ENCODE measurements around the gene DSCAML1.

DNA sequence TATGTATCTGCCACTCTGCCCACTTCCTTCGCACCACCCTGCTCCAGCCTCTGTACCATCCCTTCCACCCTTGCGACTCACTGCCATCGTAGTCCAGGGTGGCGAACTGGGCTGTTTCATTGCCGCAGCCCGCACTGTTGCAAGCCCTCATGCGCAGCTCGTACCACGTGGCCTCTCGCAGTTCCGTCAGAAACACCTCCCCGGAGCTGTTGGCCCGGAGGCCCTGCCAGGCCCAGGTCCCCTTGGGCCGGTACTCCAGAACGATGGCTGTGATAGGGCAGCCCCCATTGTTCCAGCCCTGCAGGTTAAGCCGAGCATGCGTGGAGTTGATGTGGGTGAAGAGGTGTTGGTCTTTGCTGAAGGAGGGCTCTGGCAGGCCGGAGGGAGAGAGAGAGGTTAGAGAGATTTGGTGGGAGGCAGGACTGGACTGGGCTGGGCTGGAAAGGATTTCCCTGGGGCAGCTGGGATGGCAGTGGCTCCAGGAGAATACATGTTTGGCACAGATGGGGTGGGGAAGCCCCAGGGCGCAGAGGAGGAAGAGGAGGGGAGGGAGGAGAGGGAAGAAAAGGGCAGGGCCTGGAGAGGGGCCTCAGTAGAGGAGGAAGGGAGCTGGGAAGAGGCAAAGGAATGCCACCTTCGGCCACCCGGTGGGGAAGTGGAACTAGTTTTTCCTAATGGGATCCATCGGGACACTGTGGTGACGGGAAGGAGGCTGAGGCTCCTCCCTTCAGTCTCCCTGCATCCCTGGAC is 359.8 kb downstream of the DSCAML1 start:
- TF ChIP-seq HDAC2 (IDR thresholded peaks at IDR 0.05; ENCODE audit: borderline replicate concordance in 1 of 2, low read depth in 2 of 2, low read length in 2 of 2) (no peak), TAF1 (IDR thresholded peaks at IDR 0.05; ENCODE audit: low read depth, low read length) (no peak)

Data from H1 (cell line).